HCT116 (cell line): ENCODE measurements around the gene EZH1.

ENCODE experiments used
- CTCF ChIP-seq, 3 experiments: fragments of 200-600 bp in 1 of 3; sonication (generic) in 1 of 3; IDR thresholded peaks in 2 of 3; conservative IDR thresholded peaks in 1 of 3; 2 replicates each; pipeline ENCODE4 v1.5.1; 2012 to 2017; ENCODE audit warnings: low read depth in 2 of 3, low read length in 2 of 3, antibody characterized with exemption in 1 of 3, borderline replicate concordance in 1 of 3, control low read depth in 1 of 3, mild to moderate bottlenecking in 1 of 3, mixed read lengths in 1 of 3, mixed run types in 1 of 3, moderate library complexity in 1 of 3; ENCODE audit not compliant: insufficient read depth in 1 of 3
- EZH2 ChIP-seq: fragments of 200-600 bp; sonication (generic); IDR thresholded peaks from 2 replicates; pipeline ENCODE4 v1.6.1; 2017; ENCODE audit warnings: antibody characterized with exemption, mixed run types
- EZH2phosphoT487 ChIP-seq: fragments of 200-600 bp; IDR thresholded peaks from 2 replicates; pipeline ENCODE4 v1.6.1; 2018; ENCODE audit warnings: antibody characterized with exemption, borderline replicate concordance
- JUND ChIP-seq: IDR thresholded peaks from 2 replicates; pipeline ENCODE4 v1.6.1; 2012
- POLR2A ChIP-seq: IDR thresholded peaks from 2 replicates; pipeline ENCODE4 v1.7.0; 2011; ENCODE audit warnings: borderline replicate concordance; ENCODE audit not compliant: insufficient read depth, insufficient read length; ENCODE audit errors: extremely low read depth
- POLR2AphosphoS5 ChIP-seq: IDR thresholded peaks from 2 replicates; pipeline ENCODE4 v1.6.1; 2011; ENCODE audit warnings: mild to moderate bottlenecking, low read depth, low read length, moderate library complexity
- RAD21 ChIP-seq: IDR thresholded peaks from 2 replicates; pipeline ENCODE4 v1.6.1; 2012; ENCODE audit warnings: low read depth, mild to moderate bottlenecking
- ZFX ChIP-seq: fragments of 450-650 bp; IDR thresholded peaks from 2 replicates; pipeline ENCODE4 v1.6.1; 2017
- TF ChIP-seq, protein P1 (sequence below): IDR thresholded peaks from 2 replicates; pipeline ENCODE4 v1.6.1; 2012

DNA sequence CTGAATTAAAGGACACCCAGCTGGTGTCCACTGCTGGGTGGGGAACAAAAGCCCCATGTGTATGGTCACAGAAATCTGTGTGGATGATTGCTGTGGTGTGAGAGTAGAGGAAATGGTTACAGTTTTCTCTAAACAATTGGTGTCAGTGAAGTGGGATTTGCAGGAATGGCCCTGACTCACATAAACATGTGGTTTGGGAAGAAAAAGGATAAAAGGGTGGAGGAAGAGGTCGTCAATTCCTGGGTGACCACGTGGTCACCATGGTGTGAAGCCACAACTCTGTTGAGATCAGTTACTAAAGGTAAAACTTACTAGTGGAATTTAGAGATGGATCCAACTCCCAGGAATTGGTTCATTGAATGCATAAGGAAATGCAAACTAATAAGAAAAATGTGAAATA is 89.3 kb downstream of the EZH1 start:
- TF ChIP-seq POLR2A (no peak), JUND (no peak), CTCF (IDR thresholded peaks at IDR 0.05 in 2 of 3, conservative IDR thresholded peaks at IDR 0.05 in 1 of 3; ENCODE audit: borderline replicate concordance in 1 of 3, insufficient read depth in 1 of 3, low read depth in 2 of 3, low read length in 2 of 3) (no peak), RAD21 (no peak), ZFX (no peak), EZH2 (no peak), POLR2AphosphoS5 (no peak), EZH2phosphoT487 (no peak)
- TF ChIP-seq, protein P1, sequence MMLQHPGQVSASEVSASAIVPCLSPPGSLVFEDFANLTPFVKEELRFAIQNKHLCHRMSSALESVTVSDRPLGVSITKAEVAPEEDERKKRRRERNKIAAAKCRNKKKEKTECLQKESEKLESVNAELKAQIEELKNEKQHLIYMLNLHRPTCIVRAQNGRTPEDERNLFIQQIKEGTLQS = no peak
